Ramos (cell line): Measurements from ENCODE around the gene SLC2A8.

ENCODE experiments used
- in situ Hi-C: fragments of 300-500 bp; cut with MboI; formaldehyde crosslinking; loops from one replicate; pipeline ENCODE4 v1.14.3; 2022; ENCODE audit warnings: low sequenced_read_pairs; ENCODE audit not compliant: unreplicated experiment

SLC2A8 gene, protein sequence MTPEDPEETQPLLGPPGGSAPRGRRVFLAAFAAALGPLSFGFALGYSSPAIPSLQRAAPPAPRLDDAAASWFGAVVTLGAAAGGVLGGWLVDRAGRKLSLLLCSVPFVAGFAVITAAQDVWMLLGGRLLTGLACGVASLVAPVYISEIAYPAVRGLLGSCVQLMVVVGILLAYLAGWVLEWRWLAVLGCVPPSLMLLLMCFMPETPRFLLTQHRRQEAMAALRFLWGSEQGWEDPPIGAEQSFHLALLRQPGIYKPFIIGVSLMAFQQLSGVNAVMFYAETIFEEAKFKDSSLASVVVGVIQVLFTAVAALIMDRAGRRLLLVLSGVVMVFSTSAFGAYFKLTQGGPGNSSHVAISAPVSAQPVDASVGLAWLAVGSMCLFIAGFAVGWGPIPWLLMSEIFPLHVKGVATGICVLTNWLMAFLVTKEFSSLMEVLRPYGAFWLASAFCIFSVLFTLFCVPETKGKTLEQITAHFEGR

GRCh38 chr9:127396808-127397645 lies at the start of gene SLC2A8:
Gene SLC2A8 (plus strand): TSS chr9:127397169. CDS start chr9:127397231, 62 bp downstream.
- in situ Hi-C loops, result loop anchor here (5.0 kb wide), 1 partner anchor 175 kb away; no protein-coding TSS in a partner anchor

DNA sequence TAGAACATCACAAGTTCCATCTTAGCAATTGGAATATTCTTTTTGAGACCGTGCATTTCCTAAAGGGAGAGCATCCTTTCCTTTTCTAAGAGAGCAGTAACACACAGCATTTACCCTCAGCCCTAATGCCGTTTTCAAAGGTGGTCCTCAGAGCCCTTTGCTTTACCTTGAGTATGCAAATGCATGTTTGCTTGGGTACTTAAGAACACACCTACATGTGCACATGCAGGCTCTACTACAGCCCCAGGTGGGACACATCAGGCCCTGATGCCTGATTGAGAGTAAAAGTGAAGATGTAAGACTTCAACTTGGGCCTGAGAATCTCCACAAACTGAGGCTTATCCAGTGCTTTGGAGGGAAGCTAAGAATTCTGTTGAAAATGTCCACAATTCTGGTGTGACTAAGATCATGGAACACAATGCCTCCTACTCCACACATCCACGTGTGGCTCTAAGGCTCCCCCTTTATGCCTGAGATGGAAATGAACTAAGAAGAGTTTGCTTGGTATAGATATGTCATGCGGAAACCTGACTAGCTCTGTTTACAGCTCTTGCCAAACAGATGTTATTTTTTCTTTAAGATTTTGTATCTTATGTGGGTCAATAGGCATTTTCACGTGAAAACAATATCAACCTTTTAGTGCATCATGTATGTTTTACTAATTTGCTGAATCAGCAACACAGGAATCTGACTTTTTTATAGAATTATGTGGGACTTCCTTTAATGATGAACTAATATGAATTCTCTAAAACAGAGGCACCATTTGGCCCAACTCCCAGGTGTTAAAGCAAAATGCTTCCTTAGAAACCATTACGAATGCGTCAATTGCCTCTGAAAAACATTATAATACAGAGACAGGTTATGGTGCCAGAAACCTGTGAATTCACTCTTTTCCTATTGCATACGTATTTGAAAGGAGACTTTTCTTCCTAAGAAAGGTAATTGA lies 48.9 kb upstream of the SLC2A8 start:
- in situ Hi-C loops, result no loop called here

GRCh38 chr9:127349483-127350113 lies 47.4 kb upstream of the SLC2A8 start:
- in situ Hi-C loops, result no loop called here

- in situ Hi-C loops, result no loop called here
Observed at GRCh38 chr9:127351182-127352166, 45.5 kb upstream of the SLC2A8 start.

DNA sequence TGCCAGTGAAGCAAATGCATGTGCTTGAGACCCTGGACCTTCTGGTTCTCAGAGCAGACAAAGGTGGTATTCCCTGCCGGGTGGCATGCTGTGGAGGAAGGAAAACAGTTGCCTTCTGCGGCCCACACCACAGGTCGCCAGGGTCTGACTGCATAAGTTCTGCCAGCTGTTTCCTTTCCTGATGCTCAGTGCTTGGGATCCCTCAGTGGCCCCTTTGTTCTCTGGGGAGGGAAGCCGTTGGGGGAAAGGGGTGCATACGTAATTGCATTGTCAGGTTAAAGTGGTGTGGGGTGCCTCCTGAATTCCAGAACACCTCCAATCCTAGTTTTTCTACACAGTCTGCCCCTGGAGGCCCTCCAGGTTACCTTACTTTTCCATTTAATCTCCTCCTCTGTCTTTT lies 43.1 kb upstream of the SLC2A8 start:
- in situ Hi-C loops, result no loop called here

GRCh38 chr9:127356906-127357305 lies 40.1 kb upstream of the SLC2A8 start:
- in situ Hi-C loops, result no loop called here

- in situ Hi-C loops, result no loop called here
Observed at GRCh38 chr9:127358023-127358535, 38.9 kb upstream of the SLC2A8 start.

DNA sequence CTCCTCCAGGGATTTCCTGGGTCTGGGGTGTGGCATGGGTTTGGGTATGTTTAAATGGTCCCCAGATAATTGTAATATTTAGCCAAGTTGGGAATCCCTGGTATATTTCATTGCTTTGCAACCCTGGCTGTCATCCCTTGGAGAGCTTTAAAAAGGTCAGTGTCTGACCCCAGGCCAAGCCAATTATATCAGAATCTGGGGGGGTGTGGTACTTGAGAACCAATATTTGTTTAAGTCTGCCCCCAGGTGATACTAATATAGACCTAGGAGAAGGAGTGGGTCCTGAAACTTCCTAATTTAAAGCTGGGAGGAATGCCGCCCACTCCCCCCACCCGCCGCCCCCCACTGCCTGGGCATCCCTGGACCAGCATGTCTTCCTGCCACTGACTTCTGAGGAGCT lies 38.2 kb upstream of the SLC2A8 start:
- in situ Hi-C loops, result no loop called here

DNA sequence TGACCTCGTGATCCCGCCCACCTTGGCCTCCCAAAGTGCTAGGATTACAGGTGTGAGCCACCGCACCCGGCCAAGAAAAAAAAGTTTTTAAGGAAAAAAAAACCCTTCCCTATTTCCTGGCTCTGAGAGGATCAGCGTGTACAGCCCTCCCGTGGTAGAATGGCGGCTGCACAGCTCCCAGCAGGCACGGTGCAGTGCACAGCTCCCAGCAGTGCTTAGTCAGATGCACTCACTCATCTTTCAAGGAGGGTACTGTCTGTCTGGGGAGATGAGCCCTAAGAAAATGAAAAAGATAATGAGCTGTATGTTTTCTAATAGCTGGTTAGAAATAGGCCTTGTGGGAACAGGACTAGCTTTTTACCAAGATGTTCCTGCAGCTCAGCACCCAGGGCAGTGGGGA lies 36.7 kb upstream of the SLC2A8 start:
- in situ Hi-C loops, result no loop called here

GRCh38 chr9:127360829-127361228 lies 36.1 kb upstream of the SLC2A8 start:
- in situ Hi-C loops, result no loop called here

DNA sequence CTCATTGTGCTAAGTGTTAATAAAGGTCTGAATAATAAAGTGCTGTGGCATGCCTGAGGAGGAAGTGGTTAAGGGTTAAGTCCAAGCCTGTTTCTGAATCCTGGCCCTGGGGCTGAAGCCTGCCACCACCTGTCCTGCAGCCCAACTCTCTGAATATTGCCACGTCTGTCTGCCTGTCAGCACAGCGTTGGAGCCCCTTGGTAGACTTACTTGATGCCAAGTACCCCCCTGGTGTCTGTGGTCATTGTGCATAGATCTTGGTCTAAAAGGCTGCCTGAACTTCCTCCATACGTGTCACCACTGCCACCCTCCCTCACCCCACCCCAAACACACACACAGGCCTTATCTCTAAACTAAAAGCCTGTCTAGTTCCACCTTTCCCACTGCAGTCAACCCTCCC lies 35.4 kb upstream of the SLC2A8 start:
- in situ Hi-C loops, result no loop called here

DNA sequence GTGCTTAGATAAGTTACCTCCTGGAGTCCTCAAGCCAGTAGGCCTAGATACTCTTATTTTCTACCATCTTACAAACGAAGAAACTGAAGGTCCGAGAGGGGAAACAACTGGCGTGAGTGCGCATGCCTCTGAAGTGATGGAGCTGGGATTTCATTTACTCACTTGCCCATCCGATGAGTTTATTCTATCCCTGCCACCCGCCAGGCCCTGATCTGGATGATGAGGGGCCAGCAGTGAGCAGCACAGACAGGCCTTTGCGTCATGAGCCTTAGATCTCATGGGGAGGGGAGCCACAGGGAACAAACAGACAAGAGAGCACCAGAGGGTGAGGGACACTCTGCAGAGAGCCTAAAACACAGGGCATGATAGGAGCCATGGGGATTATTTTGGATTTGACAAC lies 34.1 kb upstream of the SLC2A8 start:
- in situ Hi-C loops, result no loop called here

- in situ Hi-C loops, result no loop called here
Observed at GRCh38 chr9:127365461-127365860, 31.5 kb upstream of the SLC2A8 start.

DNA sequence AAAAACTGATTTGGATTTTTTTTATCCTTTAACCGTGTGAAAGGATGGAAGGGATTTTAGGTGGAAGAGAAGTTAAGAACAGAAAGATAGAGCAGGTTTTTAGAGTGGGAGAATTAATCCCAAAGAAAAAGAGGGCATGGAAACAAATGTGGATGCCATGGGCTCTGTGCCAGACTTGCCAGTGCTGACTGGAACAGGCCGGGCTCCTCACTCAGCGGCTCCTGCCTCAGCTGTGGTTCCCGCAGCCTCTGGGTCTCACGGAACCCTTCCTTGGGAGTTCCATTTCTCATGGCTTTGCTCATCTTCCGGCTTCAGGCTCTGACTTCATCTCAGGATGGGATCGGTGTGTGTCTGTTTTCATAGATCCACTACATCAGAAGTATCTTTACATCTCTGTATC lies 30.4 kb upstream of the SLC2A8 start:
- in situ Hi-C loops, result no loop called here

- in situ Hi-C loops, result no loop called here
Observed at GRCh38 chr9:127368852-127369402, 28.0 kb upstream of the SLC2A8 start.

DNA sequence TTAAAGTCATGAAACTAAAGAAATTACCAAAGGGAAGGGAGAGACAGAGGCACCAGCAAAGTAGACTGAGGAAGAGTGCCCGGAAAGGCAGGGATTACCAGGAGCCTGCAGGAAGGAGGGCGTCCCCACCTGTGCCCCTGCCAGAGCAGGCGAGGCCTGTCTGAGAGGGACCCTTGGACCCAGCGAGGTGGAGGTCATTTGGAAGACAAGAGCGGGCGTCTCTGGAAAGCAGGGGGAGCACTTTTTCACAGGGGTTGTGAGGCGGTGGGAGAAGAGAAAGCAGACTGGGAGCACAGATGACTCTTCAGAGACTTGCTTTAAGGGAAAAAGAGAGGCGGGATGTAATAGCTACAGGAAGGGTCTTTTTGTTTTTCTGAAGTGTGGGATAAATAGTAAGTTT lies 27.5 kb upstream of the SLC2A8 start:
- in situ Hi-C loops, result no loop called here

DNA sequence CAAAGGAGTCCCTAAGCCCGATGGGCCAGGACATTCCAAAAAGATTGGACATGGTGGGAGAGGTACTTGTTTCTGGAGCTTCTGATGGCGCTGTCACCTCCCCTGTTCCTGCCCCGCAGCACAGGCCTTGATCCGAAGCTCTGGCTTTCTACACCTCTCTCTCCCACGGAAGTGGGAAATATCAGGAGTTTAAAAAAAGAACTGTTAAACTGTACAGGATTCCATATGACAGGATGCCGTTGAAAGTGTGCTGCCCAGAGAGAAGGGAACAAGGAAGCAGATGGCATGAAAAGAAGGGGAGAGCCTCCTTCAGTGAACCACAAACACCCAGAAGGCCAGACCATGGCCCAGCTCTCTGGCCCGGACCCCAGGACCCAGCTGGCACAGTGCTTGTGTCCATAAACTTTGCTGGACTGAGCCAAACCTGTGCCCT lies 26.8 kb upstream of the SLC2A8 start:
- in situ Hi-C loops, result no loop called here
